GM12864 (cell line): ENCODE measurements around the gene ZNF319.

Source experiments
- DNase-seq: peaks from one replicate; pipeline ENCODE4 v3.0.0-alpha.2; 2011; ENCODE audit warnings: low read depth
- H3K4me3 ChIP-seq: 2 replicates; pipeline ENCODE4 v1.5.1; 2011; ENCODE audit warnings: mild to moderate bottlenecking, low read depth, low read length, control low read depth
- TF ChIP-seq, protein P1 (sequence below): IDR thresholded peaks from 2 replicates; pipeline ENCODE4 v1.5.1; 2011; ENCODE audit warnings: low read depth, mild to moderate bottlenecking, moderate library complexity, low read length, control low read depth, inconsistent platforms; ENCODE audit errors: missing control alignments

ZNF319 gene

DNA sequence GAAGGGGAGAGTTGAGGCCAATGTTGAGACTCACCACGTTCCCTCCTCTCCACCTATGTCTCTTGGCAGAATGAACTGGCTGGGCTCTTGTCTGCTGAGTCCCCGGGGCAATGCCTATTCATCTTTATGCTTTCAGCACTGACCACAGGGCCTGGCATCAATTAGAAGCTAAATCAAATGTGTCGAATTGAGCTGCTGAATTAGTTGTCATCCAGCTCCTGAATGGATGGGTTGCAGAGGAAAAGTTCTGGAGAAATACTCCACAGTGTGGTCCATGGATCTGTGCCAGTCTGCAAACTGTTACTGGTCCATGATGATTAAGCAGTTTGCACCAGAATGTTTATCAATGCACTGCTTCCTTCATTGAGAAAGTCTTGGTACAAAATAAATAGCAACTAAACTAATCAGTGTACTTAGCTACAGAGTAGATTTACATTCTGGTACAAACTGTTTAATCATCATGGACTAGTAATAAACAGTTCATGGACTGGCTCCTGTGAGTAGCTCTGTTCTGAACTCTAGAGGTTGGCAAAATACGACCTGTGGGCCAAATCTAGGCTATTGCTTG is 34.2 kb downstream of the ZNF319 start:
- TF ChIP-seq, protein P1, sequence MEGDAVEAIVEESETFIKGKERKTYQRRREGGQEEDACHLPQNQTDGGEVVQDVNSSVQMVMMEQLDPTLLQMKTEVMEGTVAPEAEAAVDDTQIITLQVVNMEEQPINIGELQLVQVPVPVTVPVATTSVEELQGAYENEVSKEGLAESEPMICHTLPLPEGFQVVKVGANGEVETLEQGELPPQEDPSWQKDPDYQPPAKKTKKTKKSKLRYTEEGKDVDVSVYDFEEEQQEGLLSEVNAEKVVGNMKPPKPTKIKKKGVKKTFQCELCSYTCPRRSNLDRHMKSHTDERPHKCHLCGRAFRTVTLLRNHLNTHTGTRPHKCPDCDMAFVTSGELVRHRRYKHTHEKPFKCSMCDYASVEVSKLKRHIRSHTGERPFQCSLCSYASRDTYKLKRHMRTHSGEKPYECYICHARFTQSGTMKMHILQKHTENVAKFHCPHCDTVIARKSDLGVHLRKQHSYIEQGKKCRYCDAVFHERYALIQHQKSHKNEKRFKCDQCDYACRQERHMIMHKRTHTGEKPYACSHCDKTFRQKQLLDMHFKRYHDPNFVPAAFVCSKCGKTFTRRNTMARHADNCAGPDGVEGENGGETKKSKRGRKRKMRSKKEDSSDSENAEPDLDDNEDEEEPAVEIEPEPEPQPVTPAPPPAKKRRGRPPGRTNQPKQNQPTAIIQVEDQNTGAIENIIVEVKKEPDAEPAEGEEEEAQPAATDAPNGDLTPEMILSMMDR = no peak
- no peak for DNase-seq
- no peak overlapping the region for H3K4me3 ChIP-seq

DNA sequence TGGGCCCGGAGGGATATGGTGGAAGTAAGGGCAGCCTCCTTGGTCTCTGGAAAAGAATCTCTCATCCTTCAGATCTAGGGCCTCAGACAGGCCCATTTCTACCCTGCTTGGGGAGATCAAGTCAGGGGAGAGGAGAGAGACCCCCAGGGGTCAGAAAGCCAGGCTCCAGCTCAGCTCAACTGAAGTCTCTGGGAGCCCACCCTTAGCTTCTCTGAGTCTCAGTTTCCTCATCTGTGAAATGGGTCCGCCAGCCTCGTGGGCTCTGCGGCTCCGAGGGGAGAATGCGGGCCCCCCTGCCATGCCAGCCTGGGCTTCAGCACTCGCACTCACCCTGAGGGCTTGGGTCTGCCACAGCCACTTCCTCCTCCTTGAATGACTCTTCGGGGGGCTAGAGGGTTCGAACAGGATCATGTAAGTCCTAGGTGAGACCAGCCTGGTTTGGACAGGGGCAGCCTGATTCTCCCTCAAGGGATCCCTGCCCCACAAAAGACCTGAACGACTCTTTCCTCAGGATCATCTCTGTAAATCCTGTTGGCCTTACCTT is 36.2 kb downstream of the ZNF319 start:
- no peak overlapping the region for H3K4me3 ChIP-seq
- TF ChIP-seq, protein P1 = no peak
- DNase-seq = no peak

DNA sequence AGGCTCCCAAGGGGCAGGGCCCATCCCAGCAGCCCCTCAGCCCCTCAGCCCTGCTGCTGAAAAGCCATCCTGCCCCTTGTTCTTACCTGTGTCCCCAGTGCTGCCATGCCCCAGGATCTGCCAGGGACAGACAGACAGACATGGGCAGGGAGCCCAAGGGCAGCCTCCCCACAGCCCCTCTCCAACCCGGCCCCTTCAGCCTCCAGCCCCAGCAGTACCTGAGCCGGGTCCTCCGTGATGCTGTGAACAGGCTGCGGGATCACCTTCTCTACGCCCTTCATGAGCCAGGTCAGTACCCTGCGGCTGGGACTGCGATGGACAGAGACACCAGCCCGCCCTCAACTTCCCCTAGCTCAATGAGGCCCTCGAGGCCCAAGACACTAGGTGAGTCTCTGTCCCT is 37.7 kb downstream of the ZNF319 start:
- no peak overlapping the region for H3K4me3 ChIP-seq
- DNase-seq = no peak
- TF ChIP-seq, protein P1 = no peak

DNA sequence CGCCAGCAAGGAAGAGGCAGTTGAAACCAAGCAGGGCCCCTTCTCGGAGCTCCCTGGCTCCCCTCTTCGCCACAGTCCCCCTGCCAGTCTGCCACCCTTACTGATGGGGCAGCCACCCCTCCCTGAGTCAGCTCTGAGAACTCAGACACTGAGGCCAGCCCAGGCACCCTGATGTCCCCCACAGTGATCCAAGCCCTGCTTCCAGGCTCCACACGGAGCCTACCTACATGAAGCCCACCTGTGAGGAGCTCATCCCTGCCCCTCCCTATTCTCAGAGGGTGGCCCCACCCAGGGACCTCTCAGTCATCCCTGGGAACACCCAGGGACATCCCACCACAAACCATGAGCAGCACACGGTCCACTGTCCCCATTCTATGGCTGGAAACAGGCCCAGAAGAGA is 38.4 kb downstream of the ZNF319 start:
- TF ChIP-seq, protein P1 = no peak
- no peak for DNase-seq
- no peak overlapping the region for H3K4me3 ChIP-seq

DNA sequence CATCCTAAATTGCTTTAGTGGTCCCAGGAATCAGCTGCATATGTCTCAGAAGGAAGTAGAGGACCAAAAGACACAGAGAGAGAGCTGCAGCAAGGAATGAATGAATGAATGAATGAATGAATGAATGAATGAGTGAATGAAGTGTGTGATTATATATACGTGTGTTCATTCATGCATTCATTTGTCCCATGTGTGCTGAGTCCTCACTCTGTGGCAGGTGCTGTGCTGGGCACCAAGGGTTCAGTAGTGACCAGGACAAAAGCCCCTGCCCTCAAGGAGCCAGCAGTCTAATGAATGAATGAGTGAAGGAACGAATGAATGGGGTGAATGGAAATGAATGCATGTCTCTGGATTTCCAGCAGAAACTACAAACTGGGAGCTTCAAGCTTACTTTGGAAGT is 38.9 kb downstream of the ZNF319 start:
- TF ChIP-seq, protein P1 = no peak
- no peak for DNase-seq
- no peak overlapping the region for H3K4me3 ChIP-seq

DNA sequence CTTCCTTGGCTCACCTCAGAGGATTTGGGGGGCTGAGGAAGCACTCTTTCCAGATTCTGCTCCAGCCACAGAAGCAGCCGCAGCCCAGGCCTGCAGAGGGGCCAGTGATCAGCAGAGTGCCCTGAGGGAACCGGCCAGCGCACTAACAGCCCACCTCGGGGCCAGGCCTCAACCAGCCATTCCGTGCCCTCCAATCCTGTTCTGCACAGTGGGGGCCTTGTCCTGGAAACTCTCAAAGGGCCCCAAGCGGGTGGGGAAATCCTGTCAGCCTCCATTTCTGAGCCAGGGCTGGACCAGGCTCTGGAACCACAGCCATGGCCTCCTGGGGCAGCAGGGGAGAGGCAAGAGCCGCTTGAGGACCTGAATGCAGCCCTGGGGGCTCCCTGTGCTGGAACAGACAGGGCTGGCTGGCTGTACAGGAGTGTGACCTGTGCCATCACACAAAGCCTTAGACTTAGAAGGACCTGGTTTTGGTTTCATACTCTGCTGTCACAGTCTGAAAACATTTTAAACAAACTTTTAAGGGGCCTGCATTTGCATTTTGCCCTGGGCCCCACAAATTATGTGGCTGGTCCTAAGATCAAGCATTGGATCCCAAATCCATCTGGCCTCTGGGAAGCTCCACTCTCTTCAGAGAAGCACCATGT is 39.5 kb downstream of the ZNF319 start:
- TF ChIP-seq, protein P1 = no peak
- no peak for DNase-seq
- H3K4me3 ChIP-seq = no peak overlapping the region

DNA sequence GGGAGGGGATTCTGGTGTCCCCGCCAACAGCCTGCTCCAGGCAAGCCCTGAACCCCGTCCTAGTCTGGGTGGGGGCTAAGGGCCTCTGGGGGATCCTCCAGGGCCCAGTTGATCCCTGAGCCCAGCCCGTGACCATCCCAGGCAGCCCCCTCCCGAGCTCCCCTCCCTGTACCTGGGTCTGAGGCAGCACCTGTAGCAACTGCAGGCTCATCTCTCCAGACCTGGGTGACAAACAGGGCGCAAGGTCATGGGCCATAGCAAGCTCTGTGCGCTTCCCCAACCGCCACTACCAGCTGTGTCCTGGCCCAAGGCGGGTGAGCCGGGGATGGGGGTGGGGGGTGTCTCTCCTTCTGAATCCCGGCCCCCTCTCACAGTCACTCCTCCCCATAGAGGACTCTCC is 40.2 kb downstream of the ZNF319 start:
- no peak for DNase-seq
- no peak overlapping the region for H3K4me3 ChIP-seq
- TF ChIP-seq, protein P1 = no peak
